ENCODE results near the gene KRT36. TPM values are rescaled to one million over a fixed set of nuclear protein-coding genes. Genes with fewer than 3 reads are reported as not detected.

KRT36 gene
- total and polyA plus RNA-seq, 2 of the 8 experiments (the other 6 are each of a cell fraction or from before 2014, with no cell fraction given), result not detected

GRCh38 chr17:41490000-41490990 is 585 bp upstream of the KRT36 start:
- no peak overlapping the region for H3K56ac ChIP-seq (replicated peaks; ENCODE audit: insufficient read length, low read depth, low read length)
- H2BK12ac ChIP-seq (ENCODE audit: low read depth, low read length), result no peak overlapping the region
- H3K18ac ChIP-seq (ENCODE audit: extremely low read depth, low read length), result no peak overlapping the region
- no peak overlapping the region for H2BK15ac ChIP-seq (ENCODE audit: low read length)
- no peak overlapping the region for H3K27ac ChIP-seq (ENCODE audit: low read depth, low read length)
- H3K9ac ChIP-seq (replicated peaks in 1 of 4; ENCODE audit: extremely low read depth in 1 of 4, low read depth in 3 of 4, low read length in 3 of 4), result no peak overlapping the region
- H4K5ac ChIP-seq (ENCODE audit: insufficient read length, low read depth, low read length), result no peak overlapping the region
- no peaks in the 10 kb centered on the region for H3K36me3 ChIP-seq (ENCODE audit: control insufficient read depth in 2 of 4, insufficient read depth in 4 of 4, low read length in 3 of 4)
- H3K4me2 ChIP-seq (ENCODE audit: insufficient read depth in 1 of 2, low read depth in 2 of 2, low read length in 2 of 2), result no peak overlapping the region
- no peak overlapping the region for H3K4me3 ChIP-seq (ENCODE audit: extremely low read depth in 1 of 4, insufficient read depth in 2 of 4, low read depth in 3 of 4, low read length in 4 of 4)
- no peak for TF ChIP-seq SAP30 (IDR thresholded peaks at IDR 0.05; ENCODE audit: insufficient read depth, insufficient replicate concordance, low read length)
- TF ChIP-seq SP4 (IDR thresholded peaks at IDR 0.05; ENCODE audit: low read length), result no peak
- no peak for TF ChIP-seq CTBP2 (IDR thresholded peaks at IDR 0.05; ENCODE audit: borderline replicate concordance, insufficient read depth, insufficient read length, low read length)
- no peak for TF ChIP-seq TCF12 (IDR thresholded peaks at IDR 0.05; ENCODE audit: low read depth, low read length)
- TF ChIP-seq TAF7 (optimal IDR thresholded peaks at IDR 0.05; ENCODE audit: borderline replicate concordance, low read depth, low read length), result no peak
- no peak for TF ChIP-seq TBP (IDR thresholded peaks at IDR 0.05; ENCODE audit: low read depth, low read length)
- no peak for TF ChIP-seq GTF2F1 (IDR thresholded peaks at IDR 0.05; ENCODE audit: borderline replicate concordance, low read depth, low read length)
- TF ChIP-seq, protein P1, sequence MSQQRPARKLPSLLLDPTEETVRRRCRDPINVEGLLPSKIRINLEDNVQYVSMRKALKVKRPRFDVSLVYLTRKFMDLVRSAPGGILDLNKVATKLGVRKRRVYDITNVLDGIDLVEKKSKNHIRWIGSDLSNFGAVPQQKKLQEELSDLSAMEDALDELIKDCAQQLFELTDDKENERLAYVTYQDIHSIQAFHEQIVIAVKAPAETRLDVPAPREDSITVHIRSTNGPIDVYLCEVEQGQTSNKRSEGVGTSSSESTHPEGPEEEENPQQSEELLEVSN (IDR thresholded peaks at IDR 0.05), result no peak
- no peak for TF ChIP-seq EGR1 (IDR thresholded peaks at IDR 0.05; ENCODE audit: borderline replicate concordance, low read depth, low read length)
- no peak overlapping the region for H2BK5ac ChIP-seq (ENCODE audit: low read depth, low read length)
- CTCF ChIA-PET (ENCODE audit: partially characterized antibody), result interaction anchor here (0.6 to 33.9 kb wide), 14 partner anchors 8 to 665 kb away, joined by 3 to 427 read pairs (median 3); partner anchors contain the start of gene KRT35
- no peak overlapping the region for H2BK120ac ChIP-seq (replicated peaks; ENCODE audit: low read depth, low read length)
- no peaks in the 10 kb centered on the region for H3K79me2 ChIP-seq (ENCODE audit: control insufficient read depth in 1 of 2, insufficient read depth in 2 of 2, low read length in 2 of 2)
- no peak overlapping the region for H3K23ac ChIP-seq (ENCODE audit: insufficient read length)
- H3K14ac ChIP-seq (ENCODE audit: insufficient read length), result no peak overlapping the region
- H2AFZ ChIP-seq (ENCODE audit: low read length), result no peak overlapping the region
- H3K4ac ChIP-seq (replicated peaks; ENCODE audit: insufficient read length, low read depth, low read length), result no peak overlapping the region
- DNase-seq (ENCODE audit: low read depth in 1 of 2, low spot score in 2 of 2) (no peak), FAIRE-seq (no peak)
- no peak overlapping the region for H2BK20ac ChIP-seq (ENCODE audit: low read length)
- H2AK5ac ChIP-seq (ENCODE audit: low read depth, low read length), result no peak overlapping the region
- no peaks in the 10 kb centered on the region for H3K23me2 ChIP-seq (ENCODE audit: low read depth, low read length)
- no peak overlapping the region for H4K91ac ChIP-seq (replicated peaks; ENCODE audit: insufficient read length, low read length)
- POLR2A ChIA-PET (ENCODE audit: partially characterized antibody), result interaction anchor here (0.6 to 1.3 kb wide), 4 partner anchors 10 to 199 kb away, joined by 3 to 5 read pairs (median 3); partner anchors contain the start of gene EIF1
- peaks cover 0 to 12% (median 6%) of the 10 kb centered on the region in 4 experiments; a peak in 6 of 7 replicates for H3K27me3 ChIP-seq (replicated peaks in 1 of 4; ENCODE audit: control insufficient read depth in 3 of 4, extremely low read depth in 1 of 4, insufficient read depth in 3 of 4, low read length in 3 of 4)
- no peak overlapping the region for H4K8ac ChIP-seq (ENCODE audit: extremely low read depth, insufficient read depth, low read length)
- no peaks in the 10 kb centered on the region for H4K20me1 ChIP-seq (replicated peaks in 1 of 2; ENCODE audit: control insufficient read depth in 1 of 2, insufficient read depth in 2 of 2, low read length in 2 of 2)
- H3K9me3 ChIP-seq (ENCODE audit: insufficient read depth in 2 of 2, low read depth in 1 of 2, low read length in 1 of 2), result no peaks in the 10 kb centered on the region
- H3K79me1 ChIP-seq (ENCODE audit: low read depth, low read length), result no peaks in the 10 kb centered on the region
- 86% methylated on average over 10 of the region's 10 CpGs; no CpG with 5 or more reads in 1 of the 2 experiments for WGBS, 2 experiments (ENCODE audit: extremely low coverage in 1 of 2, insufficient coverage in 1 of 2, insufficient read length in 1 of 2, insufficient replicate concordance in 2 of 2, low coverage in 1 of 2, low lambda C conversion rate in 2 of 2, missing lambda C conversion rate in 1 of 2)
- no peaks in the 10 kb centered on the region; a peak in 2 of 7 replicates for H3K4me1 ChIP-seq (replicated peaks in 1 of 4; ENCODE audit: control insufficient read depth in 3 of 4, insufficient read depth in 4 of 4, low read length in 3 of 4)
